Body of pancreas (tissue), 2 donors: Measurements from ENCODE around the gene PRH1. TPM values are rescaled to one million over a fixed set of nuclear protein-coding genes. Genes with fewer than 3 reads are reported as not detected.

Experiments used
- small RNA-seq: library from RNA; depleted of rRNA; stranded (forward); fragments of <200 nt; gene quantifications from one replicate; pipeline ENCODE3, GENCODE V24; 2016
- total RNA-seq, 2 donors: library from RNA; depleted of rRNA; stranded (reverse); fragments of >200 nt; gene quantifications; one replicate each; pipeline ENCODE4 v1.1.0, GENCODE V29; 2016

Gene PRH1
- total RNA-seq, 2 donors from 2014 or later, result 16.6 to 106 TPM

Small RNAs within 50 kb of the gene (small RNA-seq; reads per million reads assigned to genes)
- gene PRR4, result not detected

Other genes starting within 250 kb of the PRH1 start
- under 1 TPM in 1 of 2 donors, not detected in 1; 0.26 TPM for gene STYK1, start 210.2 kb downstream of the PRH1 start, total RNA-seq
- gene YBX3, start 160.9 kb downstream of the PRH1 start, total RNA-seq, result 100 to 1,000 TPM; 293 to 403 TPM
- gene TAS2R7, start 81.6 kb downstream of the PRH1 start, total RNA-seq, result not detected
- not detected for gene TAS2R8, start 77.0 kb downstream of the PRH1 start, total RNA-seq
- gene TAS2R9, start 74.1 kb downstream of the PRH1 start, total RNA-seq, result not detected
- under 1 TPM in 1 of 2 donors, not detected in 1; 0.52 TPM for gene TAS2R10, start 57.9 kb downstream of the PRH1 start, total RNA-seq
- gene PRR4, start 34.8 kb downstream of the PRH1 start, total RNA-seq, result 1 to 10 TPM in 1 of 2 donors, not detected in 1; 3.4 TPM
- 1 to 10 TPM; 2.3 to 3.1 TPM for gene TAS2R13, start 25.3 kb upstream of the PRH1 start, total RNA-seq
- not detected for gene PRH2, start 45.0 kb upstream of the PRH1 start, total RNA-seq
- gene TAS2R14, start 55.0 kb upstream of the PRH1 start, total RNA-seq, result 1 to 10 TPM; 4.0 to 4.9 TPM
- gene TAS2R50, start 102.7 kb upstream of the PRH1 start, total RNA-seq, result 1 to 10 TPM; 3.1 to 3.3 TPM
- 1 to 10 TPM; 2.6 to 7.5 TPM for gene TAS2R20, start 114.0 kb upstream of the PRH1 start, total RNA-seq
- 1 to 10 TPM; 3.0 to 4.2 TPM for gene TAS2R19, start 138.4 kb upstream of the PRH1 start, total RNA-seq
- 1 to 10 TPM; 7.0 to 8.9 TPM for gene TAS2R31, start 147.2 kb upstream of the PRH1 start, total RNA-seq
- gene TAS2R46, start 178.0 kb upstream of the PRH1 start, total RNA-seq, result 1 to 10 TPM in 1 of 2 donors, not detected in 1; 3.9 TPM
- 1 to 10 TPM; 4.9 to 8.6 TPM for gene TAS2R43, start 208.1 kb upstream of the PRH1 start, total RNA-seq